GM23338 (cell line): ENCODE results near the gene RTKN2. TPM values are rescaled to one million over a fixed set of nuclear protein-coding genes. Genes with fewer than 3 reads are reported as not detected.

Source experiments
- ATAC-seq: fragments of 200-7000 bp; cut with Tn5 transposase; 3 replicates; pipeline ENCODE4 v1.9.1; 2020
- DNase-seq: peaks from one replicate; pipeline ENCODE4 v3.0.0-alpha.2; 2015; ENCODE audit warnings: low spot score
- H2AFZ ChIP-seq: fragments of 200-600 bp; sonication (generic); 2 replicates; pipeline ENCODE4 v1.8.0; 2016; ENCODE audit warnings: antibody characterized with exemption, mild to moderate bottlenecking, moderate library complexity
- H3F3A ChIP-seq: fragments of 200-600 bp; sonication (generic); replicated peaks from 2 replicates; pipeline ENCODE4 v1.8.0; 2017; ENCODE audit warnings: antibody characterized with exemption, mixed run types, low read depth
- H3K27ac ChIP-seq: fragments of 200-600 bp; sonication (generic); 2 replicates; pipeline ENCODE4 v1.6.1; 2016; ENCODE audit warnings: low read depth
- H3K27me3 ChIP-seq: fragments of 200-600 bp; sonication (generic); 2 replicates; pipeline ENCODE4 v1.8.0; 2016; ENCODE audit warnings: mild to moderate bottlenecking, mixed run types, moderate library complexity; ENCODE audit not compliant: insufficient read depth
- H3K36me3 ChIP-seq: fragments of 200-600 bp; sonication (generic); 2 replicates; pipeline ENCODE4 v1.8.0; 2016; ENCODE audit warnings: mild to moderate bottlenecking; ENCODE audit not compliant: insufficient read depth
- H3K4me1 ChIP-seq: fragments of 200-600 bp; sonication (generic); 2 replicates; pipeline ENCODE4 v1.8.0; 2016; ENCODE audit warnings: mild to moderate bottlenecking, moderate library complexity; ENCODE audit not compliant: insufficient read depth
- H3K4me2 ChIP-seq: fragments of 200-600 bp; sonication (generic); 2 replicates; pipeline ENCODE4 v1.7.1; 2017; ENCODE audit warnings: mixed run types
- H3K4me3 ChIP-seq: fragments of 200-600 bp; sonication (generic); 2 replicates; pipeline ENCODE4 v1.6.1; 2016; ENCODE audit warnings: mixed run types
- H3K79me2 ChIP-seq: fragments of 200-600 bp; sonication (generic); replicated peaks from 2 replicates; pipeline ENCODE4 v1.8.0; 2017; ENCODE audit warnings: mild to moderate bottlenecking; ENCODE audit not compliant: insufficient read depth
- H3K9me2 ChIP-seq: fragments of 200-600 bp; sonication (generic); 2 replicates; pipeline ENCODE4 v1.8.0; 2017; ENCODE audit not compliant: insufficient read depth
- H4K20me1 ChIP-seq: fragments of 200-600 bp; sonication (generic); replicated peaks from 2 replicates; pipeline ENCODE4 v1.8.0; 2017; ENCODE audit warnings: mild to moderate bottlenecking; ENCODE audit not compliant: insufficient read depth
- H3K27ac Mint-ChIP-seq: 2 replicates; pipeline ENCODE4 v1.8.0; 2020; ENCODE audit warnings: inconsistent platforms, mild to moderate bottlenecking, moderate library complexity, mixed read lengths
- H3K27me3 Mint-ChIP-seq: 3 replicates; pipeline ENCODE4 v1.8.0; 2022; ENCODE audit warnings: low read depth, mild to moderate bottlenecking, moderate library complexity, mixed read lengths, inconsistent platforms; ENCODE audit not compliant: insufficient read depth, poor library complexity
- H3K36me3 Mint-ChIP-seq: 3 replicates; pipeline ENCODE4 v1.8.0; 2021; ENCODE audit warnings: low read depth, mild to moderate bottlenecking, inconsistent platforms, moderate library complexity, mixed read lengths
- H3K4me1 Mint-ChIP-seq: 3 replicates; pipeline ENCODE4 v1.8.0; 2020; ENCODE audit warnings: mild to moderate bottlenecking, inconsistent platforms, mixed read lengths
- H3K4me3 Mint-ChIP-seq: 3 replicates; pipeline ENCODE4 v1.8.0; 2021; ENCODE audit warnings: moderate library complexity, mild to moderate bottlenecking, inconsistent platforms, mixed read lengths
- H3K9me3 Mint-ChIP-seq: 3 replicates; pipeline ENCODE4 v1.8.0; 2020; ENCODE audit warnings: moderate library complexity, mild to moderate bottlenecking, inconsistent platforms, mixed read lengths
- CREB1 ChIP-seq: fragments of 250-450 bp; sonication (Bioruptor Pico); IDR thresholded peaks from 2 replicates; pipeline ENCODE4 v1.5.0; 2020; ENCODE audit warnings: low read depth, mild to moderate bottlenecking, moderate library complexity
- EZH2 ChIP-seq: fragments of 200-600 bp; sonication (generic); IDR thresholded peaks from one replicate; pipeline ENCODE4 v1.8.0; 2017; ENCODE audit warnings: antibody characterized with exemption, mild to moderate bottlenecking, low read depth; ENCODE audit not compliant: unreplicated experiment
- EZH2phosphoT487 ChIP-seq: fragments of 200-600 bp; sonication (generic); IDR thresholded peaks from one replicate; pipeline ENCODE4 v1.8.1; 2018; ENCODE audit warnings: antibody characterized with exemption; ENCODE audit not compliant: unreplicated experiment
- JUNB ChIP-seq: IDR thresholded peaks from one replicate; pipeline ENCODE4 v1.6.1; 2016; ENCODE audit warnings: antibody characterized with exemption; ENCODE audit not compliant: unreplicated experiment
- NANOG ChIP-seq: IDR thresholded peaks from 2 replicates; pipeline ENCODE4 v1.6.1; 2016; ENCODE audit warnings: antibody characterized with exemption, borderline replicate concordance
- ZNF114 ChIP-seq: fragments of 250-450 bp; sonication (Bioruptor Pico); IDR thresholded peaks from 2 replicates; pipeline ENCODE4 v1.5.0; 2020; ENCODE audit warnings: mild to moderate bottlenecking, moderate library complexity
- polyA plus RNA-seq: library from polyadenylated mRNA; unstranded; fragments of >200 nt; fragmentation: Nextera tagmentation; extraction: Ambion mirVana; gene quantifications from 2 replicates; pipeline ENCODE4 v1.2.1, GENCODE V29; 2016
- total RNA-seq: library from RNA; depleted of rRNA; stranded (reverse); fragments of >200 nt; shearing (Covaris generic); gene quantifications from 2 replicates; pipeline ENCODE4 v1.2.3, GENCODE V29; 2014
- TF ChIP-seq, protein P1 (sequence below), 2 experiments: fragments of 200-600 bp in 1 of 2; sonication (generic) in 1 of 2; conservative IDR thresholded peaks; 2 replicates each; pipeline versions ENCODE4 v1.5.1 to v1.6.1; 2016 to 2017; ENCODE audit warnings: antibody characterized with exemption in 2 of 2, low read depth in 2 of 2, mild to moderate bottlenecking in 2 of 2, moderate library complexity in 1 of 2
- TF ChIP-seq, protein P2 (sequence below): IDR thresholded peaks from one replicate; pipeline ENCODE4 v1.6.1; 2018; ENCODE audit warnings: antibody characterized with exemption; ENCODE audit not compliant: unreplicated experiment

The RTKN2 gene
- total and polyA plus RNA-seq, 2 experiments from 2014 or later: 15.3 to 23.6 TPM

DNA sequence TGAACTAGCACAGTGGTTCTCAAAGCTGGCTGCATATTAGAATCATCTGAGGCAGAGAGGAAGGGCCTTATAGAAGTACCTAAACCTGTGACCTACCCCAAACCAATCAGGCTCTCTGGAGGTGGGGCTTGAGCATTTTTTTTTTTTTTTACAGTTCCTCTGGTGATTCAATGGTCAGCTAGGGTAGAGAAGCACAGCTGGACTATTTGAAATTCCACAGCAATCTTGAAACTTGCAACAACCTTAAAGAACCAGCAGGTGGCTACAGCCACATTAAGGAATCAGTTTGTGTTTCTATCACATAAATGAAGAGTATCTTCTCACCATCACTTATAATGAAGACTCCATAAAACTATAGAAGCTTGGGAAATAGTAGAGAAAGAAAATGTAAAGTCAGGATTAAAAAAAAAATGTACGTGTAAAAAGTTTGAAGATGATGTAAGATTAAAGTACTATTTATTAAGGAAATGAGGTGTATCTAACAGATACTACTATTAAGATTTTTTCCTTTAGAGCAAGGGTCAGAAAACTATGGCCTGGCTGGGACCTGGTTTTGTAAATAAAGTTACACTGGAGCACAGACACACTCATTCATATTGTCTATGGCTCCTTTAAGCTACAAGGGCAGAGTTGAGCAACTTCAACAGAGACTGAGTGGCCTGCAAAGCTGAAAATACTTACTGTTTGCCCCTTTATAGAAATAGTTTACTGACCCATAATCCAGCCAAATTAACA lies 3.8 kb downstream of the RTKN2 start:
- no peaks in the 10 kb centered on the region for H3K9me2 ChIP-seq
- TF ChIP-seq CREB1: no peak
- TF ChIP-seq, protein P1, sequence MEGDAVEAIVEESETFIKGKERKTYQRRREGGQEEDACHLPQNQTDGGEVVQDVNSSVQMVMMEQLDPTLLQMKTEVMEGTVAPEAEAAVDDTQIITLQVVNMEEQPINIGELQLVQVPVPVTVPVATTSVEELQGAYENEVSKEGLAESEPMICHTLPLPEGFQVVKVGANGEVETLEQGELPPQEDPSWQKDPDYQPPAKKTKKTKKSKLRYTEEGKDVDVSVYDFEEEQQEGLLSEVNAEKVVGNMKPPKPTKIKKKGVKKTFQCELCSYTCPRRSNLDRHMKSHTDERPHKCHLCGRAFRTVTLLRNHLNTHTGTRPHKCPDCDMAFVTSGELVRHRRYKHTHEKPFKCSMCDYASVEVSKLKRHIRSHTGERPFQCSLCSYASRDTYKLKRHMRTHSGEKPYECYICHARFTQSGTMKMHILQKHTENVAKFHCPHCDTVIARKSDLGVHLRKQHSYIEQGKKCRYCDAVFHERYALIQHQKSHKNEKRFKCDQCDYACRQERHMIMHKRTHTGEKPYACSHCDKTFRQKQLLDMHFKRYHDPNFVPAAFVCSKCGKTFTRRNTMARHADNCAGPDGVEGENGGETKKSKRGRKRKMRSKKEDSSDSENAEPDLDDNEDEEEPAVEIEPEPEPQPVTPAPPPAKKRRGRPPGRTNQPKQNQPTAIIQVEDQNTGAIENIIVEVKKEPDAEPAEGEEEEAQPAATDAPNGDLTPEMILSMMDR (conservative IDR thresholded peaks at IDR 0.05; ENCODE audit: low read depth in 2 of 2): peak; percentile 60 to 69
- H2AFZ ChIP-seq: no peak overlapping the region
- H3K27me3 Mint-ChIP-seq: no peaks in the 10 kb centered on the region
- H3K4me3 Mint-ChIP-seq: no peak overlapping the region
- H3K27me3 ChIP-seq: peaks cover 3% of the 10 kb centered on the region; the same call in 1 of the 2 replicates
- H3K36me3 Mint-ChIP-seq: peaks cover 16% of the 10 kb centered on the region
- peaks cover 15% of the 10 kb centered on the region; the same call in 1 of the 2 replicates for H3K36me3 ChIP-seq
- peaks cover 74% of the 10 kb centered on the region for H3K79me2 ChIP-seq
- peaks cover 32% of the 10 kb centered on the region for H3K4me1 Mint-ChIP-seq
- peak; percentile 86 for DNase-seq
- peak; percentile 29 for ATAC-seq
- H3K9me3 Mint-ChIP-seq: no peaks in the 10 kb centered on the region
- H3K27ac Mint-ChIP-seq: no peak overlapping the region
- H3K27ac ChIP-seq: no peak overlapping the region
- peaks cover 23% of the 10 kb centered on the region for H3K4me1 ChIP-seq
- H3K4me3 ChIP-seq: no peak overlapping the region
- H3K4me2 ChIP-seq: 0 out of 2 replicates have a peak overlapping the region, but pooled peaks have one; percentile 10
- peaks cover 10% of the 10 kb centered on the region for H4K20me1 ChIP-seq
- H3F3A ChIP-seq: 0 out of 2 replicates have a peak, but pooled peaks cover 2% of the 10 kb centered on the region

DNA sequence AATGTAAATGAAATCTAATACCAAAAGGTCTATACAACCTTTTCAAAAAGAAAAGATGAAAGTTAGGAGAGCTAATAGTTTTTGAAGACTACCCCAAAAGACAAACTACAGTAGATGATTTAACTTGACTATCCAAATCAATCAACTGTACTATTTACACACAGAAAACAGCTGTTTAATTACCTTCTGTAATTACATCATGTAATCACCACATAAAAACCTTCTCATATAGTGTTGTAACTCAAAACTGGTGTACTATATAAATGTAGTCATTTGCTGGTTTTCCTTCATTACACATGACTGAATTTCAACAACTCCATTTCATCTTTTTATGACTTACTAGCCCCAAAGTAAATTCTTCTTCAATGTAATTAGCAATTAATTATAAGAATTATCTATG lies 4.5 kb downstream of the RTKN2 start:
- ATAC-seq: no peak
- Mint-ChIP-seq H3K27ac (no peak overlapping the region), H3K36me3 (peaks cover 21% of the 10 kb centered on the region), H3K9me3 (no peaks in the 10 kb centered on the region), H3K27me3 (no peaks in the 10 kb centered on the region), H3K4me1 (peaks cover 27% of the 10 kb centered on the region), H3K4me3 (no peak overlapping the region)
- Histone ChIP-seq H3K79me2 (peaks cover 78% of the 10 kb centered on the region), H4K20me1 (peaks cover 10% of the 10 kb centered on the region), H3K4me2 (0 out of 2 replicates have a peak overlapping the region, but pooled peaks have one; percentile 10), H3K27me3 (no peaks in the 10 kb centered on the region), H3K4me1 (peaks cover 18% of the 10 kb centered on the region), H3K36me3 (peaks cover 15% of the 10 kb centered on the region; the same call in 1 of the 2 replicates), H3F3A (no peaks in the 10 kb centered on the region), H2AFZ (no peak overlapping the region), H3K27ac (no peak overlapping the region), H3K9me2 (no peaks in the 10 kb centered on the region), H3K4me3 (no peak overlapping the region)
- DNase-seq: no peak
- TF ChIP-seq EZH2phosphoT487 (no peak), CREB1 (no peak), JUNB (no peak), EZH2 (no peak), NANOG (no peak), ZNF114 (no peak)
- TF ChIP-seq, protein P1 (conservative IDR thresholded peaks at IDR 0.05; ENCODE audit: low read depth in 2 of 2): no peak
- TF ChIP-seq, protein P2, sequence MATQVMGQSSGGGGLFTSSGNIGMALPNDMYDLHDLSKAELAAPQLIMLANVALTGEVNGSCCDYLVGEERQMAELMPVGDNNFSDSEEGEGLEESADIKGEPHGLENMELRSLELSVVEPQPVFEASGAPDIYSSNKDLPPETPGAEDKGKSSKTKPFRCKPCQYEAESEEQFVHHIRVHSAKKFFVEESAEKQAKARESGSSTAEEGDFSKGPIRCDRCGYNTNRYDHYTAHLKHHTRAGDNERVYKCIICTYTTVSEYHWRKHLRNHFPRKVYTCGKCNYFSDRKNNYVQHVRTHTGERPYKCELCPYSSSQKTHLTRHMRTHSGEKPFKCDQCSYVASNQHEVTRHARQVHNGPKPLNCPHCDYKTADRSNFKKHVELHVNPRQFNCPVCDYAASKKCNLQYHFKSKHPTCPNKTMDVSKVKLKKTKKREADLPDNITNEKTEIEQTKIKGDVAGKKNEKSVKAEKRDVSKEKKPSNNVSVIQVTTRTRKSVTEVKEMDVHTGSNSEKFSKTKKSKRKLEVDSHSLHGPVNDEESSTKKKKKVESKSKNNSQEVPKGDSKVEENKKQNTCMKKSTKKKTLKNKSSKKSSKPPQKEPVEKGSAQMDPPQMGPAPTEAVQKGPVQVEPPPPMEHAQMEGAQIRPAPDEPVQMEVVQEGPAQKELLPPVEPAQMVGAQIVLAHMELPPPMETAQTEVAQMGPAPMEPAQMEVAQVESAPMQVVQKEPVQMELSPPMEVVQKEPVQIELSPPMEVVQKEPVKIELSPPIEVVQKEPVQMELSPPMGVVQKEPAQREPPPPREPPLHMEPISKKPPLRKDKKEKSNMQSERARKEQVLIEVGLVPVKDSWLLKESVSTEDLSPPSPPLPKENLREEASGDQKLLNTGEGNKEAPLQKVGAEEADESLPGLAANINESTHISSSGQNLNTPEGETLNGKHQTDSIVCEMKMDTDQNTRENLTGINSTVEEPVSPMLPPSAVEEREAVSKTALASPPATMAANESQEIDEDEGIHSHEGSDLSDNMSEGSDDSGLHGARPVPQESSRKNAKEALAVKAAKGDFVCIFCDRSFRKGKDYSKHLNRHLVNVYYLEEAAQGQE: no peak
